Pulmonary artery endothelial cell (primary cell): Measurements from ENCODE around the gene PIK3R3. TPM values are rescaled to one million over a fixed set of nuclear protein-coding genes. Genes with fewer than 3 reads are reported as not detected.

ENCODE experiments used
- DNase-seq: peaks from one replicate; pipeline ENCODE4 v3.0.0-alpha.2; 2011; ENCODE audit warnings: low read depth, low spot score
- total RNA-seq: library from RNA; depleted of rRNA; stranded (reverse); fragments of >200 nt; gene quantifications from 2 replicates; pipeline ENCODE4 v1.2.3, GENCODE V29; 2014

The PIK3R3 gene
- total RNA-seq, 1 donor from 2014 or later, result 10.7 TPM

DNA sequence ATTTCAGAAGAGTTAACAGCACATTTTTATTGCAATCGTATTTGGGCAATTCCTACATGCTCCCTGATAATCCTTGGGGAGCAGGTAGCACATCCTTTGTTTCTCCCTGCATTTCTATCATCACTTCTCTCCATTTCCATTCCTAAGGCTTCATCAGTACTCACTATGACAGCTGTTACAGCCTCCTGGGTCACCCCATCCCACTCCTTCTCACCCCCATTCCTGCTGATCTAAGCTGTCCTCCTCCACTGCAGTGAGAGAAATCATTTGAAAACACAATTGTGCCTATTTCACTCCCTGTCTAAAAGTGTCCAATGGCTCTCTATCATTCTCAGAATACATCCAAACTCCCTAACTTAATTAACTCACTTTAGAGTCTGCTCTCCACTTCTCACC is 25.5 kb upstream of the PIK3R3 start:
- no peak for DNase-seq

DNA sequence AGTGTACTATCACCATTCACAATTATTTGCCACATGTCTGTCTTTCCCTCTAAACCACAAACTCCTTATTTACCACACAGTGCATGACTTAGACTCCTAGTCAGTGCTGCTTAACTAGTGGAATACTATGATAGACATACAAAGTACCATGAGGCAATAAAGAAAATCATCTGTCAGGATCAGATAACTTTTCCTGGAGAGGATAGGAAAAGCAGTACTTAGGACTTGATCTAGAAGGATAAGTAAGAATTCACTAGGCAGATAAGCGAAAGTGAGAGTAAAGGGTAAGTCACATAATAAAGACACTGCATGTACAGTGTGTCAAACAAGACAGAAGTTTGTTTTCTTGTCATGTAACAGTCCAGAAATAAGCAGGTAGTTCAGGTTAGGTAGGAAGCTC is 21.3 kb upstream of the PIK3R3 start:
- no peak for DNase-seq

DNA sequence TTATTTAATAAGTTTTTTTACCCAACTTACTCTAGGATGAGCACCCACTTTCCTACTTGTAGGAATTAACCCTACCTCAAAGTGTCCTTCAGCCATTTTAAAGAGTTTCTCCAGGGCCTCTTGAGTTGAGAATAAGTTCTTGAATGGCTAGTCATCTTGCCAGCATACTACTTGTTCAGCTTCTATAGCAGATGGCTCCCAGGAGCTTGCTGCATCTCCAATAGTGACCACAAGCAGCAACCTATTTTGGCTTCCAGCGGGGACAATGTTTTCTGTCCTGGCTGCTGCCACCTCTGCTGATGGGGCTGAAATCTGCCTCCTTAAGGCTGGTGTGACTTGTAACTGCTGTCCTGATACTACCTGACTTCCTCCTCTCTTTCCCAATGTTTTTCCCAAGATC is 20.8 kb upstream of the PIK3R3 start:
- DNase-seq, result no peak

DNA sequence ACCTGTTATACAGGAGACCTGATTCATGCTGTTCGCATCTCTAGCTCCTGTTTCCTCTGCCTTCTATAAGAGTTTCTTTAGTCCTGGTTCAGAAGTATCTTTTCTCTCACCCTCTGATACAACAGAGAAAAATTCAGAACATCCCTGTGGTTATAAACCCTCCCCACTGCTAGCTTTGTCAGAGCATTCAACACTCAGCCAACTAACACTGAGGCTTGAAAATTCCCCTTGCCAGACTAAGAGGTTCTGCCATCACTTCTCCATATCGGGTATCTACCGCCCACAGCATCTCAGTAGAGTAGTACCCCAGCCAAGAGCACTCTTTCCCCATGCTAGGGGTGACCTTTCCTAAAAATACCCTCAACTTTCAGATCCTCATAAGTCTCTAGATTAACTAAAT is 19.6 kb upstream of the PIK3R3 start:
- DNase-seq, result no peak

DNA sequence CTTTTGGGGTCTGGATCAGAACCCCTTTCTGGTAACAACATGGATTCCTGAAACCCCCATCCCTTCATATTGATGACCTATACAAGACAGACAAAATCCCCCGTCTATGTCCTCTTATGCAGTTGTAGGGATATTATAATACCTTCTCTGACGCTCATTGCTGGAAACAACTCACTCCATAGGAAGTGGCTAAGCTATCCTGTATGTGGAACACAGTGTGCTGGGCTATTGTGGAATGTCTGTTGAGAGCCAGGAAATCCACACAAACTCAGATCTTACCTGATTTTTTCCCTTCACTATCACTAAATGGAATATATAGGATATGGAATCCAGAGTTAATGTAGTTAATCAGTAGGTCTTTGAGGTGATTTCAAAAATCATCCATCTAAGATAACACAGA is 17.7 kb upstream of the PIK3R3 start:
- no peak for DNase-seq

DNA sequence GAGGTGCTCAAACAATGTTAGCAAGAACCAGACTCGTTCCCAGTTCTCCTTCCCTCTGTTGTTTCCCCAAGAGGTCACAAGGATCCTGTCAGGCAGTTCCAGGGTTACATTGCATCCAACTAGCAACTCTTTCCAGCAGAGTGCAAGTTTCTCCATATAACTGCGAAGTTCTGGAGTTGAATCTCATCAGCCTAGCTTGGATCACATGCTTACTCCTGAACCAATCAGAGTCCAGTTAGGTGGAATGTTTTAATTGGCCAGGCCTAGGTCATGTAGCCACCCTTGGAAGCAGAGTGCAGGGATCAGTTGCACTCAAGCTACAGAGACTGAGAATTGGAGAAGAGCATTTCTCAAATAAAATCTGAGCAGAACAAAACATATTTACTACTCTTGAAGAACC is 15.9 kb upstream of the PIK3R3 start:
- no peak for DNase-seq

DNA sequence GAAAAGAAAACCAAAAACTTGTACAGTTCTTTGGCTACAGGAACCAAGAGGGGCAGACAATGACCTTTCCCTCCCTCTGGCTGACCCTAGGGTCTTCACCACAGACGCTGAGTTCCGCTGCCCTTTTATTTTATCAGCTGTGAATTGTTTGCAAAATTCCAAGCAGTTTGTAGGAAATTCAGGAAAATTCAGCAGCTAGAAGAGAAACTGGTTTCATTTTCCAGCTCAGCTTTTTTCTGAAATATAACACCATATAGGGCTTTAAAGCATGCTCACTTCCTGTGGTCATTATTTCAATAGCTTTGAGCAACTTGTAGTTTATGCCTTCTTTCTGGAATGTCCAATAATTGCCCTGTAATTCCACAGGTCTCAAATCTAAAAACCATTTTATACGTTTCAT is 5.5 kb upstream of the PIK3R3 start:
- DNase-seq, result peak; percentile 45

DNA sequence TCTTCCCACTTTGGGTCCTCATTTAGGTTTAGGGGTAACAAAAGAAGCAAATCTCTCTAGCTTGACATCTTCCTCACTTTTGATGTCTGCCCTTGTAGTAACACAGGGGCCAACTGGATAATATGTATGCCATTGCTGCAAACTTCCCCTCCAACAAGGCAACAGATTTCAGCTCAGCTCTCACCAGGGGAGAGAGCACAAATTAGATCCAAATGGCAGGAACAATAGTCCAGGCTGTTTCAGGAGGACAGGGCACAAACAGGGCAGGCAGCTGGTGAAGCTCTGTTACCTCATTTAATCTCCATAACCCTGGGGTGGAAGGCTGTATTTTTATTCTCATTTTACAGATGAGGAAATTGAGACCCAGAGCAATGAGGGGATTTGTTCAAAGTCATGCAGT is 4.3 kb upstream of the PIK3R3 start:
- no peak for DNase-seq

DNA sequence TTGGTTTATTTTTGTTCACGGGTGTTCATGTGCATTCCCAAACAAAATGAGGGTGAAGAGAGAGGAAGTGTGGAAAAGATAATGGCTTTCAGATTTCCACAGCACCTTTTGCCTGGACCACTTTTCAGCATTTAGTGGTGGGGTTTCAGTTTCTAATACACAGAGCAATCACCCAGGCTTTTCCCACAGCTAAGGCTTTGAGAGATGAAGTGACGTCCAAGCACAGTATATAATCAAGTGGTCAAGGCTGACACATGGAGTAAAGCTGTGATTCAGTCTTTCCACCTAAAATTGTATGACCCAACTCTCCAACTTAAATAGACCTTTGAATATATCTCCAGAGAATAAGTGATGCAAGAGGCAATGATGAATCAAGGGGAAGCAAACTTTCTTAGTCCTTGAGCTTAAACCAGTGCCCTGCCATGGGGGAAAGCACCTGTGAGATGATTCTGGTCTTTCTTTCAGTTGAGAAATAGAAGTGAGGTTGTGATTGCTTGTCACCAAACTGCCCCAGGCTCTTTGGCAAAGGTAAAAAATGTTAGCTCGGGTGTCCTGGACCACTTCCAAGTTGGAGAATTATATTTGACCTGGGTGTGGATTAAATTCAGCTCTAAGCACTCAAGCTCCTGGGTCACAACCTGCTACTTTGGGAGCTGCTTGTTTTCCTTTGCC is 2.4 kb upstream of the PIK3R3 start:
- DNase-seq, result no peak

DNA sequence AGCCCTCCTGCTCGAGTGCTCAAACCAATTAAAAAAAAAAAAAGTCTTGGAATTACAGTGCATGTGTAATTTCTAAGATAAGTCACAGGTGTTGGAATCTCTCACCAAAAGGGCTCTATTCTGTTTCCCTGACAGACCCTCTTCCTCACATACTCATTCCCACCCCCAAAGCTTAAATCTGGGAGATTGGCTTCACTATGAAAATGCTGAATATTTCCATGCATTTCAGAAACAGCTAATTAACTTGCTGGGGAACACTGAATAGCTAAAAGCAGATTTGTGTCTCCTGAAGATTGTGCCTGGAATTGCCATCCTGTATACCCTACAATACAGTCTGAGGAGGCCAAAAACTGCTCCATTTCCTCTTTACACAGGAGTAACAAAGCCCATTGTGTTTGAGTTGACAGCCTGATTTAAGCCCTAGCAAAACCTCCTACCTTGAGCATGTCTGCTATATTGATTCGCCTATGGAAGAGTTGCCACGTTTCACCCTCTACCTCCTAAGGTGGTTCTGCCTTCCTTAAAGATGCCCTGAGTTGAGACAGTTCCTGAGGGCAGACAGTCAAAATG is 1.4 kb upstream of the PIK3R3 start:
- DNase-seq, result no peak

DNA sequence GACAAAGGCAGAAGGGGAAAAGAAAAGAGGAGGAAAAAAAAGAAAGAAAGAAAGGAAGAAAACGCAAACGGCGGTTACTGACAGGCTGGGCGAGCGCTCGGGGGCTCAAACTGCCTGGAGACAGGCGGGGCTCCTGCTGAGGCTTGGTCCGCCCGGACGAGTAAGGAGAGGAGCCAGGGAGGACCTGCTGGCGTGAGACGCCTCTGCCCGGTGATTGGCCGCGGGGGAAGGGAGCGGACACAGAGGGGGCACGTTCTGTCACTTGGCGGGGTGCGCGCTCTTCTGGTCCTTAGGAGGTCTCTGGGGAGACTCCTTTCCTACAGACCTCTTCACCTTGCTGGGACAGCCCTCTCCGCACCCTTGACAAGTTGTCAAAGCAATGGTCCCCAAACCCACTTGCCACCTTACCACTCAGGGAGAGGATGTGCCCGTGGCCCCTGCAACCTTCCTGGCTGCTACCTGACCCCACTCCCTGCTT is 791 bp upstream of the PIK3R3 start:
- no peak for DNase-seq

DNA sequence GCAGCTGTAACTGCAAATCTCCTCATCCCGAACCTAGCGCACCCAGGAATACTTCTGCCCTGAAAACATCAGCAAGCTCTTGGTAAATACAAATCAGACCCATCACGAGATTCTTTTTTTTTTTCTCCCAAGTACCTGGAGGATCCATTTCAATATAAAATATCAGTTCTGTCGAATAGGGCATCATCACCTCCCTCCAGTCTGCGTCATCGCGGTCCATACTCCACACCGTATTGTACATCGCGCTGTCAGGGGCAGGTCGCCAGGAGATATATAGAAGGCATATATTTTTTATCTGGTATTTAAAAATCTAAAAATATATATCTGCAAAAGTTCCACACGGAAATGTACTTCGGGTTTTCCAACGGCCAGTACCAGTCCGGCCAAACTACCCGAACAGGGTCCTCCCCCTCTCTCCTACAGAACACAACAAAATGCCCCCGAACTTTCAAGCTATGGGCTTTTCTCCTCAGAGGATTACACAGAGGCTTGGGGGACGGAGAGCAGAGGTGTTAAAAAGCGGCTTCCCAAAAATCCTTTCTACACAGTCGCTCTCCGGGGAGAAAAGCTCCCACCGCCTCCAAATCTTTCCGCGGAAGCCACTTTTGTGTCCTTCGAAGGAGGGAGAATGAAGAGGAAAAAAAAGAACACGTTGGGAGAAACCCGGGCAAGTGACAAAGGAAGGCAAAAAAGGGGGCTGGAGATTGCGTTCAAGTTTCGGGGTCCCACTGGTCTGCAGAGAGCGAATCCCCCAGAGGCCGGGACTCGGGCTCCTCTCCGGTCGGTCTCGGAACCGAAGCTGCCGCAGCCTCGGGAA is 509 bp downstream of the PIK3R3 start:
- DNase-seq, result no peak

DNA sequence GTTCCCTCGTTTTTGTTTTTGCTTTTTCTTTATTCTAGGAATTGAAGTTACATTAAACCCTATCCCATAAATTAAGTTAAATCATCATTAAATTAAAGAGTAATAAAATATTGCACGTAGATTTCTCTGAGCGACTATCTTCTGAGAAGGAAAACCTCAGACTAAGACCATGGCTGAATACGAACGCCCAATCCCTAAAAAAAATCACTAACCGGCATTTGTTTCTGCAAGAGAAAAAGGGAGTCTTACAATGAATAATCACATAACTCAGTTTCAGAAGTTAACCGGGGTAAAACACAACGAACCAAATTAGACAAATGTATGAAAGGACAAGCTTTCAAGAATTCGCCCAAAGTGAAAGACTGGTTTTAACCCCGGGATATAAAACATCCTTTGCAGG is 1.3 kb downstream of the PIK3R3 start:
- DNase-seq, result no peak

DNA sequence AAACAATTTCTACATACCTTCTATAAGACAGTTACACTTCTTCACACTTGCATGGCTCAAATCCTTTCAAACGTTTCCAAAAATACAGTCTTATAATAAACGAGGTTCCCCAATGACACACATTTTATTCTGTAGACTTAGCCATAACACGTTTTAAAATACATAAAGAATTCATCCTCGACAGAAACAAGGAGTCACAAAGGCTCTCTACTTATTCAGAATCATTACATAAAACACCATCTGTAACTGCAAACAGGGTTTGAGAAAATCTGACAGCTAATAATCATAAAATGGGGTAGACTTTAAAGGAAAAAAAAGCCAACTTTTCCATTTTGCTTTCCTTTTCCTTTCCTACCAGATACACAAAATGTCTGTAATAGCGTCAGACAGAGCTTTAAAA is 1.8 kb downstream of the PIK3R3 start:
- no peak for DNase-seq

DNA sequence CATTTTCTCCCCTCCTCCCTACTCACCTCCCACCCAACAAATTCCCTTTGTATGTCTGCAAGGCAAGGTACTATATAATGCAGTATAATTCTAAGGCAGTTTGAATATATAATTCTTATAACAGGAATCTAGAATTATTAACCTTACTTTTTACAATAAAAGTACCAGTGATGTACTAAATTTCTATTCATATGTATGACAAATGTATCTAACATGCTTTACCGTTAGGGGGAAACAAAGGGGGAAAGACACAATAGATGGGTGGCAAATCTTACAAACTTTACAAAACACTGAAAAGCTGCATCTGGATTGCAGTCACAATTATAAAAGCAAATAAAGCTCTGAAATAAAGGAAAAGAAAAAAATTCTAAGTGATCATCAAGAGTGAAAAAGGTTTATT is 2.3 kb downstream of the PIK3R3 start:
- DNase-seq, result no peak

DNA sequence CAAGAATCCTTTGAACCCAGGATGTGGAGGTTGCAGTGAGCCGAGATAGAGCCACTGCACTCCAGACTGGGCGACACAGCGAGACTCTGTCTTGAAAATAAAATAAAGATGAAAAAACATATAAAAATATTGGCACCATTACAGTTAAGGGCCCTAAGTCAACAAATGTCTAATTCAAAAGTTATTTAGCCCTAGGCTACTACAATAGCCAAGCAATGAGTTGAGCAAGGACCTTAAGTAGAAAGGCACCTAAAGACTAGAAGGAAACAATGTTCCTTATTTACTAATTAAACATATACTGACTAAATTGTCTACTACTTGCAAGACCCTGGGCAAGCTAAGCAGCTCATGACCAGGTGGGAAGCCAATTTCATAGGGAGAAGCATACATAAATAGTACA is 4.1 kb downstream of the PIK3R3 start:
- DNase-seq, result no peak

DNA sequence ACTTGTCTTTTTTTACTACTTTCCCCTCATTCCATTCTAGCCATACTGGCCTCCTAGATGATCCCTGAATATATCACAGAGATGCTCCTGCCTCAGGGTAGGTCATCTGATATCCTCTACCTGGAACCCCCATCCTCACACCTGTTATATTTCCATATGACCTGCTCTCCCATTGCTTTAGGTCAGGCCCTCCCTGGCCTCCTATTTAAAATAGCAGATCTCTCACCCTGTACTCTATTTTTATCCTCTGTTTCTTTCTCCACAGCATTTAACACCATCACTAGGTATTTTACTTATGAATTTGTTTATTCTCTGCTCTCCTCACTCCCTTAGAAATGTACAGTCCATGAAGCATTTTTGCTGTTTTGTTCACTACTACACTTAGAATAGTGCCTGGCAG is 13.6 kb downstream of the PIK3R3 start:
- DNase-seq, result no peak

DNA sequence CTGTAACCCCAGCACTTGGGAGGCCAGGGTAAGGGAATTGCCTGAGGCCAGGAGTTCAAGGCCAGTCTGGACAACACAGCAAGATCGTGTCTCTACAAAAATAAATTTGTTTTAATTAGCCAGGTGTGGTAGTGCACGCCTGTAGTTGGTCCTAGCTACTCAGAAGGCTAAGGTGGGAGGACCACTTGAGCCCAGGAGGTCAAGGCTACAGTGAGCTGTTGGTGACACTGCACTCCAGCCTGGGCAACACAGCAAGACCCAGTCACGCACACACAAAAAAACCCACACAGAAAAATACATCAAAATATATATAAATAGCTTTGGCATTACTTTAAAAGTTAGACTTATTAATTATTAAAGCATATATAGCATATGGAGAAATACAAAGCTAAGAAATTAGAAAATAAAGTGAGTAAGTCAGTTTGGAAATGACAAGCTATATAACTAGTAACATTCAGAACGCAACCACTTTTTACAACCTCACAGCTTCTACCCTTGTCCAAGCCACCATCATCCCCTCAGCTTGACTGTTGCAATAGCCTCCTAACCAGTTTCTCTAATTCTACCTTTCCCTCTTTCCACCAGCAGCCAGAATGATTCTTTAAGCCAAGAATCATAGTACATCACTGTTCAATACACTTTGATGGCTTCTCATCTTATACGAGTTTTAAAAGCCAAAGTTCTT is 14.5 kb downstream of the PIK3R3 start:
- DNase-seq, result no peak

DNA sequence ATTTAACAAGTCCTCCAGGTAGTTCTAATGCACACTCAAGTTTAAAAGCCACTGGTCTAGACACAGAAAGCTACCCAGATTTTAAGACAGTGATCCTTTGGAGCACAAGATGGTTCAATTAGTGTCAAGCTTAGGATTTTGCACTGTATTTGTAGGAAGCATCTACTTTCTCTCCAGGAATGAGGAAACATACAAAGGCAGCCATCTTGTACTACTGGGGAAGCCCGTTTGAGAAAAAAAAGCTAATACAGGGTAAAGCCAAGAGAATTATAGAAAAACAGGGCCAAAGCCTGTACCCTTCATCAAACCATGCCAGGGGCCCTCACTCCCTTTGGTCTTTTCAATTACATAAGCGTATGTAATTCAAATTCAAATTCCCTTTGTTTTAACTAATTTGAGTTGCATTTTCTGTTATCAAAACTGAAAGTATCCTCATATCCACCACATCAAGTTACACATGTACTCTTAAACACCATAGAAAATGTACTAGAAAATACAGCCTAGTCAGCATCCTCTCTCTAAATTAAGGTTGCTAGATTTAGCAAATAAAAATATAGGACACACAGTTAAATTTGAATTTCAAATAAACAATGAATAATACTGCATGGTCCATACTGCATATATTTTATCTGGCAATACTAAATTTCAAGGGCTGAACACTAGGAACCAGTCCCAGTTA is 17.4 kb downstream of the PIK3R3 start:
- DNase-seq, result no peak

DNA sequence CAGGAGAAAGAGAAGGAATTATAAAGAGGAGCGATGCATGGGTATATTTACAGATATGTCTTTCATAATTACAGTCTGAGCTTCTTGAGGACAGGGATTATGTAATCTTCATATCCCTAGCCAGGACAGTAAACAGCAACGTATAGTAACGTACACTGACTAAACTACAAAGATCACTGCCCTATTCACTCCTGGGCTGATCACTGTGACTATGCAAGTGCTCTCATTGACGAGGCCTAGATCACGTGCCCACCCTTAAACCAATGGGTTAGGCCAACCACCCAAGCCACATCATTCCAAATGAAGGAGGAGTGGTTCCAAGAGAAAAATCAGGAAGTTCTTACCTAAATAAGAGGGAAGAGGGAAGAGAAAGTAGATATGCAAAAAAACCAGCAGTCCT is 18.5 kb downstream of the PIK3R3 start:
- DNase-seq, result no peak

DNA sequence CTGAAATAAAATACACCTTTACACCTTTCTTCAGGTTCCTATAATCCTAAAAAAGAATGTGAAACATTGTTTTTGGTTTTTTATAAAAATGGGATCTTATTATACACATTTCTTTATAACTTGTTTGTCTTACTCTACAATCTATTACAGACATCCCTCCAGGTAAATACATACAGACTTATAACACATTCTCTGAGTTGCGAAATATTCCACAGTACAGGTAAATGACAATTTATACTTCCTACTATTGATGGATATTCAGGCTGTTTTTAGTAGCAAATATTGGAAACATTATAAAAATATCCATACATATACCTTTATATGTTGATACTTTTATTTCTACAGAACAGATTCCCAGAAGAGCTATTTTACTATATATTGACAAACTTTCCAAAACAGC is 20.3 kb downstream of the PIK3R3 start:
- no peak for DNase-seq

DNA sequence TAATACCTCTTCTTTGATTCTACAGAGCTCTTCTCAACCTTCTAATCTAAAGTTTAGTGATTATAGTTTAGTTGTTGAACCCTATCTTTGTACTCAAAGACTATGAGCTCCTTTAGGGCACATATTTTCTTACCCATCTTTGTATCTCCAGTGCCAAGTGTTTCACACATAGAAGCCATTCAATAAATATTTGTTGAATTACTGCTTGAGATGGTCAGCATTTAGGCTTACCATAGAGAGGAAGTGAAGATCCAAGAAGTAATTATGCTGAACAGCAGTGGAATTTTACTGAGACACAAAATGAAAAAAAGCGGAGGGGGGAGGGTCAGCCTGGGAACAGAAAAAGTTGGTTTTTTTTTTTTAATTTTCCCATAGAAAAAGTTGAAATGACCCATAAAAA is 21.9 kb downstream of the PIK3R3 start:
- no peak for DNase-seq
